ENCODE measurements around the gene BEND2.

The BEND2 gene

DNA sequence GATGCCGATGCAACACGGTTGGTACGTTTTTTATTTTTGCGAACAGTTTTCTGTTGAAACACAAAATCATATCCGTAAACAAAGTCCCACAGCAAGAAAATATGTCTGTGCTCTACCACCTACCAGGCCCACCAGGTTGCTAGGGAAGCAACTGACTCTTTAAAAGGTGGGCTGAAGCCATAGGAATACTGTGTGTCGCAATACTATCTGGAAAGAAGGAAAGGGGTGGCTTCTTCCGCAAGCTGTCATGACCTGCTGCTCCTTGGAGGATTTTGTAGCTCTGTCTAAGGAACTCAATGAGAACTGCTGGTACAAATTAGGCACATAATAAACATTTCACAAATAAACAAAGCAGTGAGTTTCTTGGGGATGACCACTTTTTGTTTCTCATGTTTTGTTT is 46.5 kb downstream of the BEND2 start:
- Histone ChIP-seq H3K36me3 (ENCODE audit: insufficient read depth, low read length) (no peaks in the 10 kb centered on the region), H3K4me2 (ENCODE audit: low read length) (no peak overlapping the region), H3K4me3 (ENCODE audit: low read length) (no peak overlapping the region), H3K4me1 (ENCODE audit: control insufficient read depth, insufficient read depth, low read length) (no peaks in the 10 kb centered on the region), H3K27me3 (ENCODE audit: control insufficient read depth, insufficient read depth, low read length) (no peaks in the 10 kb centered on the region), H3K9me3 (replicated peaks; ENCODE audit: low read length) (no peaks in the 10 kb centered on the region), H3K9ac (ENCODE audit: low read depth, low read length) (no peak overlapping the region)

DNA sequence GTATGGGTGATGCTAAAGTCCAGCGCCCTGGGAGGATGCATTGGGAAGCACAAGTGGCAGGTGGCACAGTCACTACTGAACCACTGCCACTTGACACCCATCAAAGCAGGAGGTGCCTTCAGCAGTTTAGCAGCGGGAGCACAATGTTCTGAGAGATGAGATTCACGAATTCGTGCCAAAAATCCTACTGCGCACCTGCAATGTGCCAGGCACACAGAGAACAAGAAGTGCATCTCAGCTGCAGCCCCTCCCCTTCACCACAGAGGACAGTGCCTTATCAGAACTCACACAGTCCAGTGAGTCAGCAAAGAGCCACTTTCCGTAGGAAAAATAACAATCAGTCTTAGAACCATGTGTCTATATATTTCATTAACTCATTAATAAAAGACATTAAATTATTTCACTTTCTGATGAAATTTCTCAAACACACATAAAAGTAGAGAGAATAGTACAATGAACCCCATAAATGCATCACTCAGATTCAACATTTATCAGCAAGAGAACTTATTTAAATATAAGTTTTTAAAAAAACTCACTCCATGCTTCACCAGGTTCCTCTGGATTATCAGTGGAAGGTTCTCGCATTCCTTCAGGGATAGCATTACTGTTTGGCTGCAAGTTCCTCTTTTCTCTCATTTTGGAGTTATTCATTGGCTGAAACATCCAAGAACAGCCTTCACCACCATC is 47.0 kb downstream of the BEND2 start:
- Histone ChIP-seq H3K4me2 (ENCODE audit: low read length) (no peak overlapping the region), H3K27me3 (ENCODE audit: control insufficient read depth, insufficient read depth, low read length) (no peaks in the 10 kb centered on the region), H3K4me3 (ENCODE audit: low read length) (no peak overlapping the region), H3K9me3 (replicated peaks; ENCODE audit: low read length) (no peaks in the 10 kb centered on the region), H3K4me1 (ENCODE audit: control insufficient read depth, insufficient read depth, low read length) (no peaks in the 10 kb centered on the region), H3K36me3 (ENCODE audit: insufficient read depth, low read length) (no peaks in the 10 kb centered on the region), H3K9ac (ENCODE audit: low read depth, low read length) (no peak overlapping the region)

DNA sequence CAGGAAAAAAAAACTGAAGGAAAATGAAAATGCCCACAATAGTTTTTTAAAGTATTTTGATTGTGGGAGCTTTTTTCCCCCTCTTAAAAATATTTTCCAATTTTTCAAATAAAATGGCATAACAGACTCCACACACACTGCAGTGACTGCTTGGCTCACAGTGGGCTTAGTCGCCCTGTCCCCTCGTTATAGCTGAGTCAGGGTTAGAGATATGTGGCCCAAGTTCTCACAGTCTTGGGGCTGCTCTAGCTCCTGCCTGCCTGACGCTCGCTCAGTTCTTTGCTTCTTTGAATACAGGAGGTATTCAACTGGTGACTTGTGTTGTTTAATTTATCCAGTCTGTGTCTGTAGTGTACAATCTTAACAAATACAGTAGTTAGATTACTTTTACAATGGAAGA is 47.7 kb downstream of the BEND2 start:
- Histone ChIP-seq H3K9ac (ENCODE audit: low read depth, low read length) (no peak overlapping the region), H3K4me1 (ENCODE audit: control insufficient read depth, insufficient read depth, low read length) (no peaks in the 10 kb centered on the region), H3K4me3 (ENCODE audit: low read length) (no peak overlapping the region), H3K27me3 (ENCODE audit: control insufficient read depth, insufficient read depth, low read length) (no peaks in the 10 kb centered on the region), H3K4me2 (ENCODE audit: low read length) (no peak overlapping the region), H3K9me3 (replicated peaks; ENCODE audit: low read length) (no peaks in the 10 kb centered on the region), H3K36me3 (ENCODE audit: insufficient read depth, low read length) (no peaks in the 10 kb centered on the region)

DNA sequence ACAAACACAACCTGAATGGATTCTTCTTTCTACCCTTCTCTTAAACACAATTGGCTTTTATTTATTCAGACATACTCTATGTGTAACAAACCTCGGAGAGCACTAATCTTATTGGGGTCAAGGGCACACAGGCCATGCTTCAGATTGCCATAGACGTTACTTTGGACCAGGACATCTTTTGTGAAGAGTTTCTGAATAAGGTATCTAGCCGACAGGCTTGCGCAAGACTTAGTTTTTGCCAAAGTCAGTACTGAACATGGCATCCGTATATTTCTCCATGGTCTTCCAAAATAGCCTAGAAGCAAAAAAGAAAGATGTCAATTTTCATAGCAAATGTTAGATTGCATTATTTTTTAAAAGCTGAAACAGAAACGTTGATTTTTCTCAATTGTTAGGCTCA is 49.8 kb downstream of the BEND2 start:
- Histone ChIP-seq H3K4me1 (ENCODE audit: control insufficient read depth, insufficient read depth, low read length) (no peaks in the 10 kb centered on the region), H3K9ac (ENCODE audit: low read depth, low read length) (no peak overlapping the region), H3K9me3 (replicated peaks; ENCODE audit: low read length) (no peaks in the 10 kb centered on the region), H3K4me2 (ENCODE audit: low read length) (no peak overlapping the region), H3K4me3 (ENCODE audit: low read length) (no peak overlapping the region), H3K36me3 (ENCODE audit: insufficient read depth, low read length) (no peaks in the 10 kb centered on the region), H3K27me3 (ENCODE audit: control insufficient read depth, insufficient read depth, low read length) (no peaks in the 10 kb centered on the region)

DNA sequence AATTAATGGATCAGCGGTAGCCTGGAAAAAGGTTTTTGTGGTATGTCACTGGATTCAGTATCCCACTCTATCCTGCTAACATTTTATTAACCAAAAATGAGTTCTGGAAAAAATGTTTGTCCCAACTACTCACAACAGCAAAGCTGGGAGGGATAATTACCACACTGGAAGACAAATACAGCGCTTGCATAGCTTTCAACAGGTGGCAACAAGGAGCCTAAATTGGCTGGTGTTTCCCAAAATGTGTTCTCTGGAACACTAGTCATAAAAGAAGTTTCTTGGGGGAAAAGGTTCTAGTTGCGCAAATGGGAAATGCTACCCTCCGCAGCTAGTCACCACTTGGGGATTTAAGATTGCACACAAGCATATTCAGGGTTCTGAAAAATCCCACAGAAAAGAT is 54.6 kb downstream of the BEND2 start:
- H3K36me3 ChIP-seq (ENCODE audit: insufficient read depth, low read length) = no peaks in the 10 kb centered on the region
- no peaks in the 10 kb centered on the region for H3K4me1 ChIP-seq (ENCODE audit: control insufficient read depth, insufficient read depth, low read length)
- H3K9me3 ChIP-seq (replicated peaks; ENCODE audit: low read length) = no peaks in the 10 kb centered on the region
- H3K9ac ChIP-seq (ENCODE audit: low read depth, low read length) = no peak overlapping the region
- no peaks in the 10 kb centered on the region for H3K27me3 ChIP-seq (ENCODE audit: control insufficient read depth, insufficient read depth, low read length)
- H3K4me2 ChIP-seq (ENCODE audit: low read length) = no peak overlapping the region
- no peak overlapping the region for H3K4me3 ChIP-seq (ENCODE audit: low read length)

DNA sequence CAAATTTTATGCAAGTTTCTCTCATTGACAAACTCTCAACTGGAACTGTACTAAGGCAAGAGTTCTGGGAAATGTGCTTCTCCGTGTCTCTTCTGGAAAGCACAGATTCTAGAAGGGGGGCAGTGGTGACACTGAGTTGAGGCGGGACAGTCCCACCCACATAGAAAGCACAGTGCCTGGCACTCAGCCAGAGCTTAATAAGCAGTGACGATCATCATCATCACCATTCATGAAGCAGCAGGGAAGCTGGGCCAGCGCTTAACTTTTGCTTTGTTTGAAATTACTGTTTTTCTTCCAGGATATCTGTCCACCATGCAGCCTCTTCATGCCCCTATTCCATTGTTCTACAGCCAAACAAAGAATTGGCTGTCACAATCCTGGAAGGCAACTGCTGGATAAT is 60.3 kb downstream of the BEND2 start:
- Histone ChIP-seq H3K9ac (ENCODE audit: low read depth, low read length) (no peak overlapping the region), H3K4me2 (ENCODE audit: low read length) (no peak overlapping the region), H3K4me3 (ENCODE audit: low read length) (no peak overlapping the region), H3K4me1 (ENCODE audit: control insufficient read depth, insufficient read depth, low read length) (no peaks in the 10 kb centered on the region), H3K9me3 (replicated peaks; ENCODE audit: low read length) (no peaks in the 10 kb centered on the region), H3K27me3 (ENCODE audit: control insufficient read depth, insufficient read depth, low read length) (no peaks in the 10 kb centered on the region), H3K36me3 (ENCODE audit: insufficient read depth, low read length) (no peaks in the 10 kb centered on the region)

DNA sequence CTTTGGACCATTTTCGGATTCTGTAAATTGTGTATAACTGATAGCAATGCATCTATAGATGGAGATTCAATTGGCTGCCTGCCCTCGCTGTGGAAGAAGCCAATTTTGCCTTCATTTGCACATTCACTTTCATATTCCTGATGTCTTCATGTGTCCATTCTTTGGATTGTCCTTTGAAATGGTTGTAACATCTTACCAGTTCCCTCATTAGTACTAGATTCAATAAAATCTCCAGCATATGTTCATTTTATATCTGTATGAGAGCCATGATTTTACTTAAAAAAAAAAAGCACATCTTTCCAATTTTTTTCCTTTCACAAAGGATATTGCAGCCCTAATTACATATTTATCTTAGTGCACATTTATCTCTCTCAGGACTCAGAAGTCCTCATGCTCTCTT is 61.7 kb downstream of the BEND2 start:
- Histone ChIP-seq H3K27me3 (ENCODE audit: control insufficient read depth, insufficient read depth, low read length) (no peaks in the 10 kb centered on the region), H3K4me3 (ENCODE audit: low read length) (no peak overlapping the region), H3K4me2 (ENCODE audit: low read length) (no peak overlapping the region), H3K9me3 (replicated peaks; ENCODE audit: low read length) (no peaks in the 10 kb centered on the region), H3K4me1 (ENCODE audit: control insufficient read depth, insufficient read depth, low read length) (no peaks in the 10 kb centered on the region), H3K9ac (ENCODE audit: low read depth, low read length) (no peak overlapping the region), H3K36me3 (ENCODE audit: insufficient read depth, low read length) (no peaks in the 10 kb centered on the region)

DNA sequence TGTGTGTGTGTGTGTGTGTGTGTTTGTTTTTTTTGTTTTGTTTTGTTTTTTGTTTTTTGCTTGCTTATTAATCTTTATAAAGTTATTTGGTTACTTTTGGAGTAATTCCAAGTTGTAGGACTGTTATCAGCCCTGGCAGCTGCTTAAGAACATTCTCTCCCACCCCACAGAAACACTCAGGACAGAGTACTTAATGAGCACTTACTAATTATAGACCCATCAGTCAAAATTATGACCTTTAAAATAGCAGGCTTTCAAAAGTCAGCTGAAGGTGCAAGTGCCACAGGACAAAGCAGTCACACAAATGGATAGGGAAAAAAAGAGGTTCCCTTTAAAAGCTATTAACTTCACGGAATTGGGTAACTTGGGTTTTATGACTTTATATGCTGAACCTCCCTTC is 69.0 kb downstream of the BEND2 start:
- Histone ChIP-seq H3K4me2 (ENCODE audit: low read length) (no peak overlapping the region), H3K9me3 (replicated peaks; ENCODE audit: low read length) (no peaks in the 10 kb centered on the region), H3K4me3 (ENCODE audit: low read length) (no peak overlapping the region), H3K9ac (ENCODE audit: low read depth, low read length) (no peak overlapping the region), H3K27me3 (ENCODE audit: control insufficient read depth, insufficient read depth, low read length) (no peaks in the 10 kb centered on the region), H3K36me3 (ENCODE audit: insufficient read depth, low read length) (no peaks in the 10 kb centered on the region), H3K4me1 (ENCODE audit: control insufficient read depth, insufficient read depth, low read length) (no peaks in the 10 kb centered on the region)

DNA sequence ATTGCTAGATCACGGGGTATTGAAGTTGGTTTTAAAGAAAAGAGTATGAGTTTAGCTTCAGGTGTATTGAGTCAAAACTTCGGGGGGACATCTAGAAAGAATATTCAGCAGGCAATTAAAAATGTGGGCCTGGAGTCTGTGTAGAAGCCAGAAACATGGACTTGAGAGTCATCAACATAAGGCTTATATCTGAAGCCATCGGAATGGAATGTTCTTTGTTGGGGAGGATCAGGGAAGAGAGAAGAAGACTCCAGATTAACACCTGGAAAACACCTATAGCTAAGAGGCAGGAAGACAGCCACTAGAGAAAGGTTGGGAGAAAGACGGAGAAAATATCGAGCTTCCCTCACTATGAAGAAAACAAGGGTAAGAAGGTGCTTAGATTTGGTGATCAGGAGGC is 69.5 kb downstream of the BEND2 start:
- Histone ChIP-seq H3K4me2 (ENCODE audit: low read length) (no peak overlapping the region), H3K27me3 (ENCODE audit: control insufficient read depth, insufficient read depth, low read length) (no peaks in the 10 kb centered on the region), H3K4me1 (ENCODE audit: control insufficient read depth, insufficient read depth, low read length) (no peaks in the 10 kb centered on the region), H3K9ac (ENCODE audit: low read depth, low read length) (no peak overlapping the region), H3K36me3 (ENCODE audit: insufficient read depth, low read length) (no peaks in the 10 kb centered on the region), H3K4me3 (ENCODE audit: low read length) (no peak overlapping the region), H3K9me3 (replicated peaks; ENCODE audit: low read length) (no peaks in the 10 kb centered on the region)

DNA sequence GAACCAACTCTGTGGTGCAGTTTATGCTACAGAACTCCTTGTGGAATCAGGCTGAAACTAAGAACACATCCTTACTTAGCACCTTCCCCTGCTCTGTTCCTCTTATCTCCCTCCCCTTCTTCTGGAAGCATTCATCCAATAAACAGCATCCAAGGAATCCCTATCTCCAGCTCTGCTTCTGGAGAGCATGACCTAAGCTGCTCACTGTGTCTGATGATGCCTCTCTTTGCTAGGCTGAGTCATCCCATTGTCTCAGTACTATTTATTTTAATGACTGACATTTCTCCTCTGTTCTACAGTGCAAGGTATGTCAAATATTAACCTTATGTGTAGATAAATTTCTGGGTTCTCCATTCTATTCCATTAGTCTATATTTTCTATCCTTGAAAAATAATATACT is 71.2 kb downstream of the BEND2 start:
- Histone ChIP-seq H3K9ac (ENCODE audit: low read depth, low read length) (no peak overlapping the region), H3K36me3 (ENCODE audit: insufficient read depth, low read length) (no peaks in the 10 kb centered on the region), H3K4me3 (ENCODE audit: low read length) (no peak overlapping the region), H3K4me1 (ENCODE audit: control insufficient read depth, insufficient read depth, low read length) (no peaks in the 10 kb centered on the region), H3K27me3 (ENCODE audit: control insufficient read depth, insufficient read depth, low read length) (no peaks in the 10 kb centered on the region), H3K4me2 (ENCODE audit: low read length) (no peak overlapping the region), H3K9me3 (replicated peaks; ENCODE audit: low read length) (no peaks in the 10 kb centered on the region)

DNA sequence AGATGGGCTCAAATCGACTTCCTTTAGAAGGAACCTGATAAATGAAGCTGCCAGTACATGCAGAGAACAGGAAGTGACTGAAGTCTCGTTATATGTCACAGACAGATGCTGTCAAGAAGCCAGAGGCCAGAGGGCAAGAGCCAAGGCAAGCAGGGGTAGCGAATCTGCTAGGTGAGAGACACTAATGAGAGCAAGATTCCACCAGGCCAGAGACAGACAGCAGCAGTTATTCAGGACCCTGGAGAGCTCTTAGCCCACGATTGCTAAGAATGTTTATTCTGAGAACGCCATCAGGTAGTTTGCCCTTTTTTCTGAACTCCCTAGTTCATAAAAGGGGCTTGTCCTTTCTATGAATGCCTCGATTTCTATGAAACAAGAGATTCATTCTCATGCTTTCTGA is 73.7 kb downstream of the BEND2 start:
- Histone ChIP-seq H3K9me3 (replicated peaks; ENCODE audit: low read length) (no peaks in the 10 kb centered on the region), H3K4me2 (ENCODE audit: low read length) (no peak overlapping the region), H3K36me3 (ENCODE audit: insufficient read depth, low read length) (no peaks in the 10 kb centered on the region), H3K4me3 (ENCODE audit: low read length) (no peak overlapping the region), H3K27me3 (ENCODE audit: control insufficient read depth, insufficient read depth, low read length) (no peaks in the 10 kb centered on the region), H3K4me1 (ENCODE audit: control insufficient read depth, insufficient read depth, low read length) (no peaks in the 10 kb centered on the region), H3K9ac (ENCODE audit: low read depth, low read length) (no peak overlapping the region)

DNA sequence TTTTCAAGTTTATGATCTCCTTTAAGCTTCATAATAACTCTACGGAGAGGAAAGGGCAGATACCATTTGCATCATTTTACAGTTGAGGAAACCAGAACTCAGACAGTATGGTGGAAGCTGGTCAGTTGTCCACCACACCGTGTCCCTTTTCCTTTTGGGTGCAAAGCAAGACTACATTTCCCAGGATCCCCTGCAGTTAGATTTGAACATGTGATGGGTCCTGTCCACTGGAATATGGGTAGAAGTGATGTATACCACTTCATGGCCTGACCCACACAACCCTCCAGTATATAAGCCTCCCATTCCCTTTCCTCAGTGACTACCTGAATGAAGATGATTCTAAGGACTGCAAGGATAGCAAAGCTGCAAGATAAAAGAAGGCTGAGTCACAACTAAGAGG is 74.7 kb downstream of the BEND2 start:
- H3K4me1 ChIP-seq (ENCODE audit: control insufficient read depth, insufficient read depth, low read length) = no peaks in the 10 kb centered on the region
- H3K4me2 ChIP-seq (ENCODE audit: low read length) = no peak overlapping the region
- H3K9me3 ChIP-seq (replicated peaks; ENCODE audit: low read length) = no peaks in the 10 kb centered on the region
- no peak overlapping the region for H3K9ac ChIP-seq (ENCODE audit: low read depth, low read length)
- no peaks in the 10 kb centered on the region for H3K36me3 ChIP-seq (ENCODE audit: insufficient read depth, low read length)
- H3K4me3 ChIP-seq (ENCODE audit: low read length) = no peak overlapping the region
- no peaks in the 10 kb centered on the region for H3K27me3 ChIP-seq (ENCODE audit: control insufficient read depth, insufficient read depth, low read length)

All from skeletal muscle satellite cell (primary cell).